NCI-H526 (cell line): Measurements from ENCODE around the gene CDO1.
"Not testable (repeated sequence)": the region's sequence is repeated elsewhere in the genome, so short reads cannot be mapped to it uniquely, and the experiment has no call there.

Experiments used
- DNase-seq, 2 experiments: peaks; one replicate each; lab custom pipeline; 2025; lab: John Stamatoyannopoulos, UW

Gene CDO1

DNA sequence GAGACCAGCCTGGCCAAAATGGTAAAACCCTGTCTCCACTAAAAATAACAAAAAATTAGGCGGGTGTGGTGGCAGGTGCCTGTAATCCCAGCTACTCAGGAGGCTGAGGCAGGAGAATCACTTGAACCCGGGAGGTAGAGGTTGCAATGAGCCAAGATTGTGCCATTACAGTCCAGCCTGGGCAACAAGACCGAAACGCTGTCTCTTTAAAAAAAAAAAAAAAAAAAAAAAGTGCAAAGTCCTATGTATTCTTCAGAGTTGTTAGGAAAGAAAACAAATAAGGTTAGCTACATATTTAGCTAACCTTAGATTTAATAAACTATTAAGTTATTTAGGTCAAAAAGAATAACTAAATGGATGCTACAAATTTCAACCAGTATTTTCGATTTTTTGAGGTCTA lies 13.5 kb upstream of the CDO1 start:
- no peak for DNase-seq

DNA sequence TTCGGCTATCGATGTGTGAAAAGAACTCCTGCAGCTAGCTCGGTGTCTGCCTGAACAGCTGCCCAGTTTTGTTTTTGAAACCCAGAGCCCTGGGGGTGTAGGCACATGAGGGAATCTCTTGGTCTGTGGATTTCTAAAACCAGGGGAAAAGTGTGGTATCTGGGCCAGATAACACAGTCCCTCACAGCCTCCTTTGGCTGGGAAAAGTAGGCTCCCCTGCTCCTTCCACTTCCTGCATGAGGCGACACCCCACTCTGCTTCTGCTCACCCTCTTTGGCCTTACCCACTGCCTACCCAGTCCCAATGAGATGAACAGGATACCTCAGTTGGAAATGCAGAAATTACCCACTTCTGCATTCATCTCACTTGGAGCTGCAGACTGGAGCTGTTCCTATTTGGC lies 9.5 kb upstream of the CDO1 start:
- DNase-seq, result no peak

DNA sequence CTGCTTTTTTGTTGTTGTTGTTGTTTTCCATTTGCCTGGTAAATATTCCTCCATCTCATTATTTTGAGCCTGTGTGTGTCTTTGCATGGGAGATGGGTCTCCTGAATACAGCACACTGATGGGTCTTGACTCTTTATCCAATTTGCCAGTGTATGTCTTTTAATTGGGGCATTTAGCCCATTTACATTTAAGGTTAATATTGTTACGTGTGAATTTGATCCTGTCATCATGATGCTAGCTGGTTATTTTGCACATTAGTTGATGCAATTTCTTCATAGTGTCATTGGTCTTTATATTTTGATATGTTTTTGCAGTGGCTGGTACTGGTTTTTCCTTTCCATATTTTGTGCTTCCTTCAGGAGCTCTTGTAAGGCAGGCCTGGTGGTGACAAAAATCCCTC lies 8.5 kb upstream of the CDO1 start:
- not testable (repeated sequence) for DNase-seq

DNA sequence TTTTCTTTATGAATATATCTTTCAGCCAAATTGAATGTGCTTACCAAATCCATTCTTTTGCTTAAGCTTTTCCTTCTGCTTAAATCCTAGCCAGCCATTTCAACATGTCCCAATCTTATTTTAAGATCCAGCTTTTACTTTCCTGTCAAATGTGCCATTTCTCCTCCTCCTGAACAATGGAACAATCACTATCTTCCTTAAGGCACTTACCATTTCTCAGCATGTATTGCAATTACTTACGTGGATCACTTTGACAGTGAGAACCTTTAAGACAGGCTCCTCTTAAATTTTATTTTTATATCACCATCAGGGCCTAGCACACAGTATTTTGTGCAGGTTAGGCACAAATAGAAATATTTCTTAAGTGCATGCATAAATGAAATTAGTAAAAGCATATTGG lies 4.4 kb upstream of the CDO1 start:
- no peak for DNase-seq

DNA sequence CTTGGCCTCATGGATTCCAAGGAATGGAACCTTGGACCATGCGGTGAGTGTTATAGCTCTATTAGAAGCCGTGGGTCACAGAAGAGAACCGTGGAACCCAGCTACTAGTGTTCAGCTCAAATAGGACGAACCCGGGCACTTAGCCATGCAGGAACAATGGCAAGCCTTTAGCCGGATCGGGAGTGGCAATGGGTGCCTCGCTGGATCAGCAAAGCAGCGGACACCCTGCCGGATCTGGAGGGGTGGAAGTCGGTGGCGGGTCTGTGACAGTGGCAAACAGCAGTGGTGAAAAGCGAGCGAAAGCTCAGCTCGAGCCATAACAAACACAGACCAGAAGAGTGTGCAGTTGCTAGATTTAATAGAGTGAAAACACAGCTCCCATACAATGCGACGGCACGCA lies 2.4 kb upstream of the CDO1 start:
- DNase-seq, result no peak

DNA sequence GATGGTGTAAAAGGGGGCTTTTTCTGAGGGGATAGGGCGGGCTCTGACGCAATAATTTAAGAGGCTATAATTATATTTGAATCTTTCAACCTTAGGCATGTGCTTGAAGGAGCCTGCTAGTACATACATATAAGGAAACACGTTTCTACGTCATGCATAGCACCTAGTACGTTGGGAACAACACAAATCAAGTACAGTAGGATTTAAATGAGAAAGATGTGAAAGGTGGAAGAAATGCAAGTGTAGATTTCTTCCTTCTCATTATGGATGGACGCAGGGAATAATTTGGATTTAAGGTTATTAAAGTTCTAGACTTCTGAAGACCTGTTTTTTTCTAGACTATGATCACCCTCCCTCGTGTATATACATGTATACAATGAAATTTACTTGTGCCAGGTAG lies 927 bp upstream of the CDO1 start:
- DNase-seq, result no peak

DNA sequence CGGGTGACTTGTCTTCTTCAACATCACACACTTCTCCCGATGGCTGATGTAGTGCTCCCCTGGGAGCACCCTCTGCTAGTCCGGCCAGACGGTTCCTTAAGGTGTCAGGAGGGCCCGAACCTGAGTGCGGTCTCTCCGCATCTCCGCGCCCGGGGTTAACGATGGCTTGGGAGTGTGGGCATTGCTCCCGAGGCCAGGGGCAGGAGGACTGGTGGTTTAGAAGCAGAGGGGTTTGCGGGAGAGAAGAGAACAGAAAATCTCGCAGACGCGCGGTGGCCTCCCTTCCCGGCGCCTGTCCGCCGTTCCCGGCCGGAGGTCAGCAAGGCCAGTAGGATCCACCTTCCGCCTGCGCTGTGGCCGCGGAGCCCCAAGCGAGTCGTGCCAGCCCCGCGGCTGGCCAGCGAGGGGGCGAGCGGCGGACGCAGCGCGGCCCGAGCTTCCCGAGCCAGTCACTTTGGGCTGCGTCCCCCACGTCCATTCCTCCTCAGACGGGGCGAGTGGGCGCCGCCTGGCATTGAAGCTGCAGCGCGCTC lies 700 bp downstream of the CDO1 start:
- DNase-seq, result peak in 1 of 2 experiments; percentile 6

DNA sequence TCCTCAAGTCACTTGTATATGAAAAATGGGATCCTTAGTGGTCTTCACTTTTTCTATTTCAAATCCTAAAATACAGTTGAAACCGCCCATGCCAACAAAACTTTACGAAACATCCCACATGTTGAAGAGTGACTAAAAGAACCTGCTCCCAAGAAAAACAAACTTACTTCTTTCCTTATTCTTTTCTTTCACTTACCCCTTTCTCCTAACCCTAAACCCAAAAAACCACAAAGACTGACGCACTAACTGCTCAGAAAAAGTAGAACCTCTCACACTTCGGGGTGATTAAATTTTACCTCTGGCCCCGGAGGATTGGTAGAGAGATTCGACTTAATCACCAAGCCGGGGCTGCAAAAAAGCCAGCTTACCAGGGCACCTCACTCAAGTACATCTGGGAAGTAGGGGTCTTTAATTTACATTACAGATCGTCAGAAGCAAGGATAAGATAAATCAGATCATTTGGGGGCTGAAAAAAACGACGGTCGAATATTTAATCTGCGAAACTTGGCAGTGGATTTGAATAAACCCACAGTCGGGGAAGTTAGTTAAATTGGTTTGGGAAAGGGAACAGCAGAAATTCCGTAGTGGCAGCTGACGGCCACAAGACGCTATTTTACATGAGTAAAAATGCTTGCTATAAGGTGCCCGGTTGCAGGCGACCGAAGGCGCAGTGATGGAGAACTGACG lies 1.3 kb downstream of the CDO1 start:
- DNase-seq, result no peak

DNA sequence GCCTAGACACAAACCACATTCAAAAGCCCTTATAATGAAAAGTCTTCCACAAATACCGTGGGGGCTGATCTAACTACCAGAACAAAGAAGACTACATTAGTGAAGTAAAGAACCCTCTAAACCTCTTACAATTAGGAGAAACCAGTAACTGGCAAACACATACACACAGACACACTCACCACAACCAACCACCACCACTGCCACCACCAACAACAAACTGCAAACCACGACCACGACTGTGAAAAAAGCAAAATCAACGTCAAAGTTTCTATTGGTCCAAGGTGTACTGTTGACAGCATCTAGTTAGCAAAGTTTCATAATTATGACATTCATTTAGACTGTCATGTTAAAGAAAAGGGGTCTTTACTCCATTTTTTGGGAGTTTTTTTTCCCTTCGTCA lies 2.7 kb downstream of the CDO1 start:
- no peak for DNase-seq

DNA sequence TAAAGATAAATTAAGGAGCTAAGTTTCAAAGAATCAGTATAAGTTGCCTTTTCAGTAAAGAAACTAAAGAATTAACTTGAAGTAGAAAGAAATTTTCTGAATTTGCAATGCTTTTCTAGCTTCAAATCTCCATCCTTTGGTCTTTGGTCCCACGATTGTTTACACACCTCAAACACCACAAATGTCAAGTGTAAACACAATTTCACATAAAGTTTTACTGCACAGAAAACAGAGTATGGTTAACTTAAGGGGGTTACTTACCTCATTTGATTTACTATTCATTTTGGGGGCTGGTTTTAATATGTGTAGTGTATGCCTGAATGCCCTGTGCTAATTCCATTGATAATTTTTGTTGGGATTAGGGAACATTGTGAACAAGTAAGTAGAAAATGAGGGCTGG lies 4.1 kb downstream of the CDO1 start:
- no peak for DNase-seq

DNA sequence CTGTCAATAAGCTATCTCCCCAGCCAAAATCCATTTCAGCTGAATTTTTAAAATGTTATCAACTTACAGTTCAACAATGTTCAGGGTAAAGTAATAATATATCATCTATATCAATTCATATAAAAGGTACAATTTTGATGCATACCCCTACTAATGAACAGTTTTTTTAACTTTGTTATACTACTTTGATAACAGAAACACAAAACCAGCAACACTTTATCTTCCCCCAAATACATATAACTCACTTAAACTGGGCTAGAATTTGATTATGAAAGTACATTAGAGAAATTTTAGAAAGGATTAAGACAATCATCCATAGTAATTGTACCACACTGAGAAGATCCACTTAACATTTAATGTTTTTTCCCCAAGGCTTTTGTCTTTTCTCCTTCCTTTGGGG lies 5.1 kb downstream of the CDO1 start:
- DNase-seq, result no peak

DNA sequence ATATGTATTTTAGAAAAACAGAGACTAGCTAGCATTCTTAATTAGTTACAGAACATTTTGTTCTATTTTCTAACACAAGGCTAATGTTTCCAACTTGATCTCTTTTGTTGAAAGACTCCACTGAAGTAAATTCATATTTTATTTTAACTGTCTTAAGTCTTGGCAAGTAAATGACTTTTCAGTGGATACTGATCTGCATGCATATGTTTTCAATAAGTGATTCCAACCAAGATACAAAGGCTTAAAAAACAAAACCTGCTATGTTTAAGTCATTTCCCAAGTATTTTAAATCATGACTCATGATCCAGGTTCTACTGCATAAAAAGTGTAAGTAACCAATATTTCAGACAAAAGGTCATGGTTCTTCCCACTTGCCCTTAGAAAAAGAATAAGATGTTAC lies 5.7 kb downstream of the CDO1 start:
- DNase-seq, result no peak

DNA sequence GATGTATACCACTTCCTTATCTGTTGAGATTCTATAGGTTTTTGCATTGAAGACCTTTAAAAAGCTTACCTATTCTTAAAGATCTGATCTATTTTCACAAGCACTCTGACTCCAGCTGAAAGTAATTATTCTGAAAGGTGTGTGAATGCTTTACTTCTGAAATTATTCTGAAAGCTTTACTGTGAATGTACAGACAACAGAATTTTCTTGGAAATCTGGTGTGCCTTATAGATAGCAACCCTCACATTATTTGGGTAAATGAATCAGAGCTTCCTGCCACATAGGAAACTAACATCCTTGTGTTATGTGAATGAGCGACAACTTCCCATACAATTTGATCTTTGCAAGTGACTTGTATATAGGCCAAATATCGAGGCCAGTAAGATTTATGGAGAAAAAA lies 6.5 kb downstream of the CDO1 start:
- no peak for DNase-seq

DNA sequence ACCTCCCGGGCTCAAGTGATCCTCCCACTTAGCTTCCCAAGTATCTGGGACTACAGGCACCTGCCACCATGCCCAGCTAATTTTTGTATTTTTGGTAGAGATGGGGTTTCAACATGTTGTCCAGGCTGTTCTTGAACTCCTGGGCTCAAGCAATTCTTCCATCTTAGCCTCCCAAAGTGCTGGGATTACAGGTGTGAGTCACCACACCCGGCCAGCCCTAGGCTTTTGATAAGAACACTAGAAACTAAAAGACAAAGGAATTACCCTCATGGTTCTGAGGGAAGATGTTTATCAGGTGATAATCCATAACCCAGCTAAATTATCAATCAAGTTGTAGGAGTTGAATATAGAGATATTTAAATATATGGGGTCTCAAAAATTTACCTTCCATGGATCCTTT lies 8.4 kb downstream of the CDO1 start:
- DNase-seq, result not testable (repeated sequence)

DNA sequence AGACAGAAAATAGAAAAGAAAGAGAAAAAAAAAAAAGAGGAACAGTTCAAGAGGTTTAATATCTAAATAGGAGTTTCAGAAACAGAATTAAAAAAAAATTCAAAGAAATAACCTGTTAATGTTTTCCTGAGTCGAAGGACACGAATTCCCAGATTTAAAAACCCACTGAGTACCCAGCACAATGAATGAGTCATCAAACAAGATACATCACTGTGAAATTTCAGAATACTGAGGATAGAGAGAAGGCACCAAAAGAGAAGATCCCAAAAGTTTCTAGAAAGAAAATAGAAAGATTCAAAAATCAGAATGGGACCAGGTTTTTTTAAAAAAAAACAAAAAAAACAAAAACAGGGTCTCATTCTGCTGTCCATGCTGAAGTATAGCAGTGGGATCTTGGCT lies 8.8 kb downstream of the CDO1 start:
- no peak for DNase-seq

DNA sequence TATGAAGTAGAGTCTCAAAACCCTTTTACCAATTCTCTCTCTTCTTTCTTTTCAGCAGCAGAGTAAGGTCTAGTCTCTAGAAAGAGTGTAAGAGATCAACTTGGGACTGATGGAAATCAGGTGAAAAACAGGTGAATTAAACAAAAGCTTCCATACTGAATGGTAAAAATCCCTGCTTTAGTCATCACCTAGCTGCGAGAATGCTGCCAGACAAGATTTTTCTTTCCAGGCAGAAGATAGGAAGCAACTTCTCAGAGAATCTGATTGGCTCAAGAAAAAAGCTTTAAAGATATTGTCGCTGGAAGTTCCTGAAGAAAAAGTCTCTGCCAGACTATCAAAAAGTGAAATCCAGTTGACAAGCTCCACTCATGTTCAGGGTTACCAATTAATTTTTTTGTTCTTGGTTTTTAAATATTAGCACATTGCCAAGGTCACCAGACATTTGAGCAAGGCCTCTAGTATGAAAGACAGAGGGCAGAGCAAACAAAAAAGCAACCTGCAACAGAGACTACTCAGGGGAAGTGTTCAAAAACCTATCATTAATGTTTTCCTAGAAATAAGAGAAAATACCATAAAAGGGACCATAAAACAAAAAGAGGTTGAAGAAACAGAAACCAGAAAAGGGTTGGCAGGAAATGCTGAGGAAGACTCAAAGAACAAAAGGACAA lies 9.3 kb downstream of the CDO1 start:
- DNase-seq, result no peak

DNA sequence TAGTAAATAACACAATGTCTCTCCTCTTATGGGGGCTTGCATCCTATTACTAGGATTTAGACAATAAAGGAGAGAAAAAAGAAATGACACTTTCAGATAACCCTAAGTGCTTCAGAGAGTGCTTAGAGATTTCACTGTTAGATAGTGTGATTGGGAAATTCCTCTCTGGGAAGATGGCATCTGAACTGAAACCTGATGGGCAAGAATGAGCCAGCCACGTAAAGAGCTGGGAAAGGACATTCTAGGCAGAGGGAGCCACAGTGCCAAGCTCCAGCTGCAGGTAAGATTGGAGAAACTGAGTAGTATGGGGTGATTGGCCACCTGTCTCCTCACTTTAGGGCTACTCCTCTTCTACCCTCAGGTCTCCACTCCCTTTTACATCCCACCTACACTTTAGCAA lies 14.5 kb downstream of the CDO1 start:
- DNase-seq, result no peak

DNA sequence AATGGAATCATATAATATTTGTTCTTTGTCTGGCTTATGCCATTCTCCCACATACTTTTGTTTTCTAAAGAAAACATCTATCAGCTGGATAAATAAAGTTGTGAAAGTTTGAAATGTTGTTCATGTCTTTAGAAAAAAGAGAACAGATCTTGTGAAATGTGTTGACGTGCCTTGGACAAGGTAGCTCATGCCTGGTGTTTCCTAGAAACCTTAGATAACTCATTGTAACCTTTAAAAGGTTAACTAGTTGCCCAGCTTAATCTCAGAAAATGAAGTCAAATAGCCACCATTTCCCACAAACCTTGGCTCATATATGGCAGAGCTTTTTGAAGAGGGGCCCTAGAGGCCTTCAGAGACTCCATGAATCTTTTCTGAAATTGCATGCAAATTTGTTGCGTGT lies 15.3 kb downstream of the CDO1 start:
- no peak for DNase-seq

DNA sequence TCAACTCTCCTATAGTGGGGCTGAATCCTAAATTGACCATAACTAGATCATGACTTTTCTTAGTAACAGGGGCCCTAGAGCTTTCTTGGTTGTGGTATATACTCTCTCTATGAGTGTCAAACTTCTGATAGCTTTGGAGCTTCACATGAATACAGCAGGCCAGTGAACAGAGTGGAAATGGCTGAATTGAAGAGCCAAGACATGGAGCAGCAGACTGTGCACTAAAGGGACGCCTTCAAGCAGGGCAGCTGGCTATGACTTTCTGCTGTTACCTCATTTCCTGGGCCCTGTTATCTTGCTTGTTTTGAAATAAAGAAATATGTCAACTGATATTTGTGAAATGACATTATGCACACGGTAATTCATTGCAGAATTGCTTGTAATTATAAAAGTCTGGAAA lies 16.4 kb downstream of the CDO1 start:
- DNase-seq, result no peak

DNA sequence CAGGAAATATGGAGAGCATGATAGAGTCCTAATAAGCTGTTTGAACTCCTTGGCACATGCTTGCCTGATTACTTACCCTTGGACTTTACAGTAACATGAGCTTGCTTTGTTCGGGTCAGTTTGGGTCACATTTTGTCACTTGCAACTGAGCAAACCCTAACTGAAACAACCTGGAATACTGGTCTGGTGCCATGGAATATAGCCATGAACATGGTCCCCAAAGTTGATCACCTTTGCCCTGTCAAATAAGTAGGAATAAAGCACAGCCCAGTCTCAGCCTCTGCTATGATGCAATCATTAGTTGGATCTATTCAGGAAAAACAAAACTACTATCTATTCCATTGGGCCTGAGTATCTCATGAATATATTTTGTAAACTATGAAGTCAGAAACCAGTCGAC lies 18.2 kb downstream of the CDO1 start:
- no peak for DNase-seq

DNA sequence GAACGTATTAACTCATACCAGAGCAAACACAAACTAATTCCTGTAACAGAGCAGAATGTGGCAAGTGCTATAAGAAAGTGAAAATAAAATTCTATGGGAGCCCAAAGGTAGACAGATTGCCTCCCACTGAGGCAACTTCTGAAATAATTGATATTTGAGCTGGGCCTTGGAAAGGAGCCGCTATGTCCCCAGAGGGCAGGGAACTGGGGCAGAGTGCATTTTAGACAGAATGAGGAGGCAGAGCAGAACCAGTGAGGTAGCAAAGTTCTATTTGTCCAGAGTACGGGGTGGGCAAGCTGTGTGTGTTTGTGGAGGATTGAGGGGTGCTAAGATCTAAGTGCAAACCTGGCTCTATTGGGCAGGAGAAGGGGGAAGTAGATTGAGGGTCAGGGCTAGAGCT lies 19.8 kb downstream of the CDO1 start:
- no peak for DNase-seq

DNA sequence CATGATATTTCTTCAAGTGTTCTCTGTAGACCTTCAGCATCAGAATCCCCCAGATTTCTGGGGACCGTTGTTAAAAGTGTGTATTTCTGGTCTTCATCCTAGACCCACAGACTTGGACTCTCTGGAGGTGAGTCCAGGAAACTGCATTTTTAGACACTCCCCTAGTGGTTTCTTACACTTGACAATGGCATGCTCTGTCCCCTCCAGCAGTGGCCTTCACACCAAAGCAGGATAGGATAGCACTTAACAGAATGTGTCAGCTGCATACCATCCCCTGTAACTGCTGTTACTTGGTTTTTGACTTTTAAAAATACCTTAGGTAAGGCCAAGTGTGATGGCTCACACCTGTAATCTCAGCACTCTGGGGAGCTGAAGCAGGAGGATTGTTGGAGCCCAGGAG lies 20.8 kb downstream of the CDO1 start:
- no peak for DNase-seq

DNA sequence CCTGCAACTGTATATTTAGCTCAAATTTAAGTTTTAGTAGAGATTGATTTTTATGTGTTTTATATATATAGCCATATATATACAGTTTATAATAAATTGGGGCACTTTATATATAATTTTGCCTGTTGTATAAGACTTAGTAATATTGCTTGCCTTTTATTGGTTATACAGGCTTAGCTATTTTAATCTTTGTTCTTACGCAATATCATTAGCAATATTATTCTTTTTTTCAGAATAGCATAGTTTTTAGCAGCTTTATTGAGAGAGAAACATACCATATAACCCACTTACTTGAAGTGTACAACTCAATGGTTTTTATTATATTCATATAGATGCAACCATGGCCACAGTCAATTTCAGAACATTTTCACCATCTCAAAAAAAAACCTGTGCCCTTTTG lies 28.0 kb downstream of the CDO1 start:
- no peak for DNase-seq

DNA sequence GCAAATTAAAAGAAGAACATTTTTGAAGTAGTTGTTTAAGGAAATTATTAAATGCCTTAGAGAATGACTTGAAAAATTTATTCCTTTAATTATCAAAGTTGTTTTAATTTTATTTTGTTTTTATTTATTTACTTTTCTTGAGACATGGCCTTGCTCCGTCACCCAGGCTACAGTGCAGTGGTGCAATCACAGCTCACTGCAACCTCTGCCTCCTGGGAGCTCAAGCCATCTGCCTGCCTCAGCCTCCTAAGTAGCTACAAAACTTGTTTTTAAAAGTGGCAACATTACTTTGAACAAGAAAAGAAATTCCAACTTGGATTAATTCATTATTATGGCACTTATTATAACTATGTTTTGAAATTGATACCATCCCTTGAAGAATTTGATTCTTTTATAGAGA lies 29.0 kb downstream of the CDO1 start:
- DNase-seq, result no peak
